GM12874 (cell line): ENCODE data around the gene FLII.

Source experiments
- TF ChIP-seq, protein P1 (sequence below): IDR thresholded peaks from 2 replicates; pipeline ENCODE4 v1.5.1; 2011; ENCODE audit warnings: low read depth, mild to moderate bottlenecking, control low read depth, low read length, moderate library complexity; ENCODE audit not compliant: insufficient read depth

The FLII gene

GRCh38 chr17:18262111-18262510, 3.6 kb upstream of the FLII start:
- TF ChIP-seq, protein P1, sequence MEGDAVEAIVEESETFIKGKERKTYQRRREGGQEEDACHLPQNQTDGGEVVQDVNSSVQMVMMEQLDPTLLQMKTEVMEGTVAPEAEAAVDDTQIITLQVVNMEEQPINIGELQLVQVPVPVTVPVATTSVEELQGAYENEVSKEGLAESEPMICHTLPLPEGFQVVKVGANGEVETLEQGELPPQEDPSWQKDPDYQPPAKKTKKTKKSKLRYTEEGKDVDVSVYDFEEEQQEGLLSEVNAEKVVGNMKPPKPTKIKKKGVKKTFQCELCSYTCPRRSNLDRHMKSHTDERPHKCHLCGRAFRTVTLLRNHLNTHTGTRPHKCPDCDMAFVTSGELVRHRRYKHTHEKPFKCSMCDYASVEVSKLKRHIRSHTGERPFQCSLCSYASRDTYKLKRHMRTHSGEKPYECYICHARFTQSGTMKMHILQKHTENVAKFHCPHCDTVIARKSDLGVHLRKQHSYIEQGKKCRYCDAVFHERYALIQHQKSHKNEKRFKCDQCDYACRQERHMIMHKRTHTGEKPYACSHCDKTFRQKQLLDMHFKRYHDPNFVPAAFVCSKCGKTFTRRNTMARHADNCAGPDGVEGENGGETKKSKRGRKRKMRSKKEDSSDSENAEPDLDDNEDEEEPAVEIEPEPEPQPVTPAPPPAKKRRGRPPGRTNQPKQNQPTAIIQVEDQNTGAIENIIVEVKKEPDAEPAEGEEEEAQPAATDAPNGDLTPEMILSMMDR: no peak

DNA sequence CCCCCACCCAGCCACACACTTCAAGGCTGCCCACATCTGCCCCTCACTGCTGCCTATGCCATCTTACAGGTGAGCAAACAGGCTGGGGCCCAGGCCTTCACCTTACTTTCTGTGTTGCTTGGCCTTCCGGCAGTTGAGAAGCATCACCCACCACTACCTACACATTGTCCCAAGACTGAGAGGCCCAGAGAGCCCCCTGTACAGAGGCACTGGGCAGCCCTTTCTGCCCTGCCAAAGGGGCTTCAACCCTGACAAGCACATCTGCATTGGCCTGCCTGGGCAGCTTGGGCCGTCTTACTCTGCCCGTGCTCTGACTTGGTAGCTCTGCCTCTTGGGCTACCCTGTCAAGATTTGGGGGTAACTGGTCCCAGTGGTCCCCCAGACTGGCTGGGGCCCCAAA, 3.1 kb upstream of the FLII start:
- TF ChIP-seq, protein P1: no peak

GRCh38 chr17:18261146-18261515, 2.6 kb upstream of the FLII start:
- TF ChIP-seq, protein P1: no peak

GRCh38 chr17:18260332-18261145, 2.0 kb upstream of the FLII start, which contains the start of gene MIEF2:
MIEF2 (plus strand) TSS chr17:18260662; CDS start chr17:18262721, 2,059 bp downstream.
- TF ChIP-seq, protein P1: no peak

- TF ChIP-seq, protein P1: no peak
Measured at GRCh38 chr17:18259621-18260331, 1.2 kb upstream of the FLII start.

- TF ChIP-seq, protein P1: no peak
Measured at GRCh38 chr17:18257982-18258355, 569 bp downstream of the FLII start.

DNA sequence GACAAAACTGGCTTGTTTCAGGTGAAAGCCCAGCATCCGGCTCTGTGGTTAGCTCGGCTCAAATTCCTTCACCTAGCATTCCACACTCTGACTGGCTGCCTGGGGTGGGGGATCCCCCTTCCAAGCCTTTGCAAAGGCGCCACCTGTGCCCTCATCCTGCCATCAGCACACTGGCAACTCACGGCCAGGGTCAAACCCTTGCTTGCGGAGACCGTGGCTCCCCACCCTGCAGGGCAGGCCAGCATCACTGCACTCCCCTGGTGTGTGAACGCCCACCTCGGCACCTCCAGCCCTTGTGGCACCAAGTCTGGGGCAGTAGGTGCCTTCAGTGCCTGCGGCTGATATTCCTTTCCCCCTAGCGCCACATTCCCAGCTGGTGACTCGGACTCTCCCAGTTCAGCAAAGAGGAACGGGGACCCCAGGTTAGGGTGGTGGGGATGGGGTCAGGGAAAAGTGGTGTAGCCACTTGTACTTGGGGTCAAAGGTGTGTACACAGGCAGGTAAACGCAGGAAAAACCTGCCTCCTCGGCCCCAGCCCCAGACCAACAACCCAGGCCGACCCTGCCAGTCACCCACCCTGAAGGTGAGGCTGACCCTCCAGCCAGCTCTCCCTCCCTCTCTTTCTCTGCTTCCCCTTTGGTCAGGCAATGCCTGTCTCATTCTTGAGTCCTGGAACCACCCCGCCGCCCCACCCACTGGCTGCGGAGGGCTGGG, 1.1 kb downstream of the FLII start:
- TF ChIP-seq, protein P1: no peak
